Measurements from ENCODE around the gene FTL. TPM values are rescaled to one million over a fixed set of nuclear protein-coding genes. Genes with fewer than 3 reads are reported as not detected.

The FTL gene
- total RNA-seq, 4 donors from 2014 or later = 5,249 to 9,852 (median 6,180) TPM

- DNase-seq = peak; percentile 97 to 99 (median 98)
- TF ChIP-seq CTCF (IDR thresholded peaks at IDR 0.05) (peak in 2 of 6 experiments; percentile 1 to 37), POLR2A (IDR thresholded peaks at IDR 0.05) (peak; percentile 78 to 86)
- peak within 1 kb of the TSS; percentile 80 to 94 (median 87) for H3K27ac ChIP-seq
Observed at GRCh38 chr19:48954595-48955307, 10.4 kb upstream of the FTL start, which contains the start of gene BAX. Gene BAX (plus strand): TSS chr19:48954875. CDS start chr19:48954929, 54 bp downstream.

DNA sequence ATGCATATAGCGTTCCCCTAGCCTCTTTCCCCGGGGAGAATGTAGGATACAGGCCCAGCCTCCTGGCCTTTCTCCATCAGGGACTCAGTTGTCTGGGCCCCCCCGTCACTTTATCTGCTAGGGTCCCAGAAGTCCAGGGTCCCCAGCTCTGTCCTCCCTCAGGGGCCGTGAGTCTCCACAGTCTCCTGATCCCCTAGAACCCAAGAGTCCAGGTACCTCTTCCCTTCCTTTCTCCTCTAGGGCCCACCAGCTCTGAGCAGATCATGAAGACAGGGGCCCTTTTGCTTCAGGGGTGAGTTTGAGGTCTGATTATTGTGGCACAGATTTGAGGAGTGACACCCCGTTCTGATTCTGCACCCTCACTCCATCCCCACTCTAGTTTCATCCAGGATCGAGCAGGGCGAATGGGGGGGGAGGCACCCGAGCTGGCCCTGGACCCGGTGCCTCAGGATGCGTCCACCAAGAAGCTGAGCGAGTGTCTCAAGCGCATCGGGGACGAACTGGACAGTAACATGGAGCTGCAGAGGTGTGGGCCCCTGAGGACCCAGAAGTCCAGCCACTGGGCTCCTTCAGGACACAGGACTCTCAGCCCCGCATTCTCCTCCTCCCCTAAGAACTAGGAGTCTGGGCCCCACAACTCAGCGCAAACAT lies 9.7 kb upstream of the FTL start:
- Histone ChIP-seq H3K4me1 (peaks cover 0 to 19% (median 8%) of the 10 kb centered on the region in 4 donors), H3K9me3 (no peaks in the 10 kb centered on the region), H3K36me3 (no peaks in the 10 kb centered on the region), H3K27ac (peak overlapping the region; percentile 80 to 94 (median 87)), H3K4me3 (peak overlapping the region; percentile 80 to 95 (median 86)), H3K27me3 (no peaks in the 10 kb centered on the region)
- TF ChIP-seq CTCF (IDR thresholded peaks at IDR 0.05) = peak in 1 of 6 experiments; percentile 1
- no peak for TF ChIP-seq POLR2A (IDR thresholded peaks at IDR 0.05)
- no peak for DNase-seq

More at GRCh38 chr19:48954595-48955307, 10.4 kb upstream of the FTL start, which contains the start of gene BAX:
- H3K9me3 ChIP-seq = no peaks in the 10 kb centered on the region
- H3K4me3 ChIP-seq = peak within 1 kb of the TSS; percentile 80 to 95 (median 86)
- no peaks in the 10 kb centered on the region for H3K36me3 ChIP-seq
- H3K4me1 ChIP-seq = peaks cover 0 to 13% (median 6%) of the 10 kb centered on the region in 4 donors
- no peaks in the 10 kb centered on the region for H3K27me3 ChIP-seq

- DNase-seq = no peak
- Histone ChIP-seq H3K27ac (no peak overlapping the region), H3K4me3 (no peak overlapping the region), H3K9me3 (no peaks in the 10 kb centered on the region), H3K36me3 (no peaks in the 10 kb centered on the region), H3K4me1 (peaks cover 0 to 39% (median 12%) of the 10 kb centered on the region in 4 donors), H3K27me3 (no peaks in the 10 kb centered on the region)
- TF ChIP-seq CTCF (IDR thresholded peaks at IDR 0.05) (no peak), POLR2A (IDR thresholded peaks at IDR 0.05) (no peak)
Observed at GRCh38 chr19:48958006-48958405, 7.1 kb upstream of the FTL start.

DNA sequence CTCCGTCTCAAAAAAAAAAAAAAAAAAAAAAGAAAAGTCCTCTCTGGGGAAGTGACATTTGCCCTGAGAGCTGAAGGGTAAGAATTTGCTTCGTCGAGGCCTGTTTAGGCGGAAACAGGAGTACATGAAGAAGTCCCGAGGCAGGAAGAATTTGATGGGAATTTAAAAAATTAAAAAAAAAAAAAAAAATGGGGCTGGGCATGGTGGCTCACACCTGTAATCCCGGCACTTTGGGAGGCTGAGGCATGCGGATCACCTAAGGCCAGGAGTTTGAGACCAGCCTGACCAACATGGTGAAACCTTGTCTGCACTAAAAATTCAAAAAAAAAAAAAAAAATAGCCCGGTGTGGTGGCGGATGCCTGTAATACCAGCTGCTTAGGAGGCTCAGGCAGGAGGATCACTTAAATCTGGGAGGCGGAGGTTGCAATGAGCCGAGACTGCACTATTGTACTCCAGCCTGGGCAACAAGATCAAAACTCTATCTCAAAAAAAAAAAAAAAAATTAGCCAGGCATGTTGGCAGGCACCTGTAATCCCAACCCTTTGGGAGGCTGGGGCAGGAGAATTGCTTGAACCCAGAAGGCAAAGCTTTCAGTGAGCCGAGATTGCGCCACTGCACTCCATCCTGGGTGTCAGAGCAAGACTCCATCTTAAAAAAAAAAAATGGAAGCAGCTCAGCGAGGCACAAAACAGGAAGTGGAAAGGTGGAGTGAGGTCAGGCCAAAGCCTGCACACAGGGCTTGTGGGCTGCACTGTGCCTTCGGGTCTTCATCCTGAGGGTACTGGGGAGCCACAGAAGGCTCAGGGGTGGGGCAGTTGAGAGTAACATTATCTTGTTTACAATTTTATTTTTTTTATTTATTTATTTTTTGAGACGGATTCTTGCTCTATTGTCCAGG lies 5.5 kb upstream of the FTL start:
- H3K9me3 ChIP-seq = no peaks in the 10 kb centered on the region
- DNase-seq = peak in 1 of 3 donors; percentile 54
- peak overlapping the region; percentile 25 to 96 (median 88) for H3K27ac ChIP-seq
- H3K36me3 ChIP-seq = no peaks in the 10 kb centered on the region
- TF ChIP-seq POLR2A (IDR thresholded peaks at IDR 0.05) (no peak), CTCF (IDR thresholded peaks at IDR 0.05) (no peak)
- H3K27me3 ChIP-seq = no peaks in the 10 kb centered on the region
- H3K4me1 ChIP-seq = peaks cover 0 to 52% (median 24%) of the 10 kb centered on the region in 4 donors
- no peak overlapping the region for H3K4me3 ChIP-seq

GRCh38 chr19:48961051-48961649 lies 4.0 kb upstream of the FTL start:
- TF ChIP-seq POLR2A (IDR thresholded peaks at IDR 0.05) = no peak
- peak in 2 of 3 donors; percentile 54 to 58 for DNase-seq
- peaks cover 0 to 45% (median 19%) of the 10 kb centered on the region in 4 donors for H3K4me1 ChIP-seq

More at GRCh38 chr19:48961051-48961649, 4.0 kb upstream of the FTL start:
- H3K9me3 ChIP-seq = no peaks in the 10 kb centered on the region
- H3K27me3 ChIP-seq = no peaks in the 10 kb centered on the region
- H3K4me3 ChIP-seq = no peak overlapping the region
- peaks cover 0 to 4% (median 0%) of the 10 kb centered on the region in 3 donors for H3K36me3 ChIP-seq
- H3K27ac ChIP-seq = peak overlapping the region in 3 of 4 donors; percentile 80 to 96 (median 95)
